Prostate gland (tissue), 2 donors: ENCODE data around the gene NPHS1. TPM values are rescaled to one million over a fixed set of nuclear protein-coding genes. Genes with fewer than 3 reads are reported as not detected.

Experiments
- DNase-seq: peaks from one replicate; pipeline ENCODE4 v3.0.0-alpha.2; 2019; ENCODE audit warnings: low spot score
- H3K27ac ChIP-seq, 2 donors: fragments of 200-600 bp; sonication (generic); 2 replicates each; pipeline ENCODE4 v1.5.1; 2017 to 2019
- H3K27me3 ChIP-seq: fragments of 200-600 bp; sonication (generic); replicated peaks from 2 replicates; pipeline ENCODE4 v1.5.1; 2019; ENCODE audit not compliant: insufficient read depth
- H3K36me3 ChIP-seq, 2 donors: fragments of 200-600 bp; sonication (generic); 1 replicate in 1 of 2; 2 replicates in 1 of 2; pipeline versions ENCODE4 v1.5.1 to v1.8.1; 2017 to 2019
- H3K4me1 ChIP-seq: fragments of 200-600 bp; sonication (generic); replicated peaks from 2 replicates; pipeline ENCODE4 v1.5.1; 2019
- H3K4me3 ChIP-seq, 2 donors: fragments of 200-600 bp; sonication (generic); 2 replicates each; pipeline ENCODE4 v1.5.1; 2017 to 2019
- H3K9me3 ChIP-seq: fragments of 200-600 bp; sonication (generic); 2 replicates; pipeline ENCODE4 v1.5.1; 2017
- POLR2A ChIP-seq: fragments of 450-650 bp; IDR thresholded peaks from one replicate; pipeline ENCODE4 v1.6.1; 2016; ENCODE audit warnings: antibody characterized with exemption, mild to moderate bottlenecking
- POLR2AphosphoS5 ChIP-seq: sonication (generic); formaldehyde crosslinking; IDR thresholded peaks from one replicate; pipeline ENCODE4 v1.6.1; 2017; ENCODE audit warnings: antibody characterized with exemption
- WGBS: methylation state at CpG from one replicate; pipeline ENCODE4 v1.1.5; 2018; 5-methylcytosine and 5-hydroxymethylcytosine counted together
- intact Hi-C: fragments of 100-400 bp; cut with DNase I; formaldehyde crosslinking; loops from one replicate; pipeline ENCODE4 v1.14.2; 2022
- total RNA-seq, 2 donors: library from RNA; depleted of rRNA; stranded (reverse); fragments of >200 nt; gene quantifications; one replicate each; pipeline ENCODE4 v1.1.0, GENCODE V29; 2016
- TF ChIP-seq, protein P1 (sequence below), 4 experiments: fragments of 200-600 bp in 2 of 4; fragments of 450-650 bp in 2 of 4; sonication (generic) in 2 of 4; IDR thresholded peaks; 1 replicate in 3 of 4; 2 replicates in 1 of 4; pipeline ENCODE4 v1.5.1; 2016 to 2019; ENCODE audit warnings: antibody characterized with exemption in 4 of 4, mild to moderate bottlenecking in 2 of 4, moderate library complexity in 2 of 4

Gene NPHS1
- total RNA-seq, 2 donors from 2014 or later: 0.23 TPM; not detected in 1

- H3K9me3 ChIP-seq: no peaks in the 10 kb centered on the region
- no peaks in the 10 kb centered on the region for H3K27me3 ChIP-seq
- WGBS: 15% methylated on average over 6 of the region's 6 CpGs
- H3K4me3 ChIP-seq: no peak overlapping the region
- no peaks in the 10 kb centered on the region for H3K4me1 ChIP-seq
- TF ChIP-seq POLR2A: no peak
- no peak for TF ChIP-seq POLR2AphosphoS5
- TF ChIP-seq, protein P1, sequence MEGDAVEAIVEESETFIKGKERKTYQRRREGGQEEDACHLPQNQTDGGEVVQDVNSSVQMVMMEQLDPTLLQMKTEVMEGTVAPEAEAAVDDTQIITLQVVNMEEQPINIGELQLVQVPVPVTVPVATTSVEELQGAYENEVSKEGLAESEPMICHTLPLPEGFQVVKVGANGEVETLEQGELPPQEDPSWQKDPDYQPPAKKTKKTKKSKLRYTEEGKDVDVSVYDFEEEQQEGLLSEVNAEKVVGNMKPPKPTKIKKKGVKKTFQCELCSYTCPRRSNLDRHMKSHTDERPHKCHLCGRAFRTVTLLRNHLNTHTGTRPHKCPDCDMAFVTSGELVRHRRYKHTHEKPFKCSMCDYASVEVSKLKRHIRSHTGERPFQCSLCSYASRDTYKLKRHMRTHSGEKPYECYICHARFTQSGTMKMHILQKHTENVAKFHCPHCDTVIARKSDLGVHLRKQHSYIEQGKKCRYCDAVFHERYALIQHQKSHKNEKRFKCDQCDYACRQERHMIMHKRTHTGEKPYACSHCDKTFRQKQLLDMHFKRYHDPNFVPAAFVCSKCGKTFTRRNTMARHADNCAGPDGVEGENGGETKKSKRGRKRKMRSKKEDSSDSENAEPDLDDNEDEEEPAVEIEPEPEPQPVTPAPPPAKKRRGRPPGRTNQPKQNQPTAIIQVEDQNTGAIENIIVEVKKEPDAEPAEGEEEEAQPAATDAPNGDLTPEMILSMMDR (IDR thresholded peaks at IDR 0.05): no peak
- intact Hi-C loops: no loop called here
- no peaks in the 10 kb centered on the region for H3K36me3 ChIP-seq
- no peak for DNase-seq
- no peak overlapping the region for H3K27ac ChIP-seq
Measured at GRCh38 chr19:35816262-35816661, 36.0 kb downstream of the NPHS1 start.

DNA sequence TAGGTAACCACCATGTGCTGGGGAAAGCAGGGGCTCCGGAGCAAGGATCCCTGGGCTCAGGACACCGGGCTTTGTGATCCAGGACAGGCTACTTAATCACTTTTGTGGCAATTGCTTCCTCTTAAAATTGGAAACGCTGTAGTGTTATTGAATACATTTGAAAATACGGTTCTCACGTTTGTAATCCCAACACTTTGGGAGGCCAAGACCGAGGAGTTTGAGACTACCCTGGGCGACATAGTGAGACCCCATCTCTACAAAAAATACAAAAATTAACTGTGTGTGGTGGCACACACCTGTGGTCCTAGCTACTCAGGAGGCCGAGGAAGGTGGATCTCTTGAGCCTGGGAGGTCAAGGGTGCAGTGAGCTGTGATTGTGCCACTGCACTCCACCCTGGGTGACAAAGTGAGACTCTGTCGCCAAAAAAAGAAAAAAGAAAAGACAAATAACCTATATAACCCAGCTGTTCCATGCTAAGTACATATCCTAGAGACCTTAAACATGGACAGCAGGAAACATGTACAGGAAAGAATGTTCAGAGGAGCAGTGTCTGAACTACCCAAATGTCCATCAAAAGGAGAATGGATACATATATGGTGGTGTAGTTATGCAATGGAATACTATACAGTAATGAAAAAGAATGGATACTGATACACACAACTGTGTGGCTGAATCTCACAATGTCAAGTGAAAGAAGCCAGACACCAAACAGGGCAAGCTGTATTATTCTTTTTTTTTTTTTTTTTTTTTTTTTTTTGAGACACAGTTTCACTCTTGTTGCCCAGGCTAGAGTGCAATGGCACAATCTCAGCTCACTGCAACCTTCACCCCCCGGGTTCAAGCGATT is 39.0 kb downstream of the NPHS1 start:
- H3K4me1 ChIP-seq: no peaks in the 10 kb centered on the region
- no peaks in the 10 kb centered on the region for H3K27me3 ChIP-seq
- H3K36me3 ChIP-seq: no peaks in the 10 kb centered on the region
- no peak for TF ChIP-seq POLR2AphosphoS5
- TF ChIP-seq, protein P1 (IDR thresholded peaks at IDR 0.05): no peak
- no peak for TF ChIP-seq POLR2A
- no peaks in the 10 kb centered on the region for H3K9me3 ChIP-seq
- no peak for DNase-seq
- no peak overlapping the region for H3K4me3 ChIP-seq
- WGBS: 88% methylated on average over 11 of the region's 11 CpGs
- H3K27ac ChIP-seq: no peak overlapping the region
- intact Hi-C loops: no loop called here

- Histone ChIP-seq H3K9me3 (no peaks in the 10 kb centered on the region), H3K27ac (no peak within 1 kb of the TSS), H3K4me1 (no peaks in the 10 kb centered on the region), H3K36me3 (no peaks in the 10 kb centered on the region), H3K4me3 (no peak within 1 kb of the TSS), H3K27me3 (no peaks in the 10 kb centered on the region)
- intact Hi-C loops: no loop called here
- TF ChIP-seq, protein P1 (IDR thresholded peaks at IDR 0.05): no peak
- TF ChIP-seq POLR2AphosphoS5: no peak
- no peak for TF ChIP-seq POLR2A
- DNase-seq: no peak
- 71% methylated on average over 26 of the region's 26 CpGs for WGBS
Measured at GRCh38 chr19:35812220-35813042, 39.9 kb downstream of the NPHS1 start, which contains the start of gene PRODH2. Gene PRODH2 (minus strand): TSS chr19:35812845. CDS start chr19:35812805, 40 bp downstream.

DNA sequence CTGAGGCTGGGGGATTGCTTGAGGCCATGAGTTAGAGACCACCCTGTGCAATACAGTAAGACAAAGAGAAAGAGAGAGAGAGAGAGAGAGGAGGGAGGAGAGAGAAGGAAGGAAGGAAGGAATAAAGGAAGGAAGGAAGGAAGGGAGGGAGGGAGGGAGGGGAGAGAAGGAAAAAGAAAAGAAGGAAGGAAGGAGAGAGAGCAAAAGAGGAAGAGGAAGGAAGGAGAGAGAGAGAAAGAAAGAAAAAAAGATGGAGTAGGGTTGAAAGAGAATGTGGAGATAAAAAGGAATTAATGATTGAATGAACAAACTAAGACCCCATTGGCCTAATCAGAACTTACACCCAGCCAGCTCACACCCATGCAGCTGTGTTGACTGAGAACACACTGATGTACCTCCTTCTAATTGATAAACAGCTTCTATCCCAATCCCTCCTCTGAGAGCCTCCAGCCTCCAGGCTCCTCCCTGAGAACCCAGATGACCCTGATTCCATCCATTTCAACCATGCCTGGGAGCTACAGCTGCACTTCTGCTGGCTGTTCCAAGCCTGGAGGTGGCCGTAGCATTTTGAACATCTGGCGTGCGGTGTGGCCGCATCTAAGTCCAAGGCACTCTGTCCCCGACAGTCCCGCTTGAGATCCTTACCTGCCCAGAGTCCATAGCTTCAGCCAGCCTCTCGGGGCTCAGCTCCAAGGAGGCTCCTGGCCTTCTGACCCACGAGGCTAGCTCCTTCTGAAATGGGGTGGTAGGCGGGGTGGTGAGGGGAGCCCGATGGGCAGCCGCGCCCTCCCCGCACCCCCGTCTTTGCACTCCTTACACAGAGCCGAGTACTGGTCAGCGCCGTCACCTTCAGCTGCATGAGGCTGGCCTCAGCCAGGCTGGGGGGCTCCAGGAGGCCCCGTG is 40.7 kb downstream of the NPHS1 start:
- no peak overlapping the region for H3K4me3 ChIP-seq
- WGBS: 74% methylated on average over 16 of the region's 18 CpGs
- H3K36me3 ChIP-seq: no peaks in the 10 kb centered on the region
- DNase-seq: no peak
- no peaks in the 10 kb centered on the region for H3K27me3 ChIP-seq
- no peaks in the 10 kb centered on the region for H3K9me3 ChIP-seq
- TF ChIP-seq POLR2A (no peak), POLR2AphosphoS5 (no peak)
- TF ChIP-seq, protein P1 (IDR thresholded peaks at IDR 0.05): no peak
- H3K4me1 ChIP-seq: no peaks in the 10 kb centered on the region
- intact Hi-C loops: no loop called here
- H3K27ac ChIP-seq: no peak overlapping the region
